GM12878 (cell line): ENCODE measurements around the gene WDR64. TPM values are rescaled to one million over a fixed set of nuclear protein-coding genes. Genes with fewer than 3 reads are reported as not detected.

Source experiments
- ATAC-seq: fragments of 200-7000 bp; cut with Tn5 transposase; 3 replicates; pipeline ENCODE4 v1.9.1; 2020; ENCODE audit warnings: mild to moderate bottlenecking, moderate library complexity
- BruUV-seq: library from RNA; stranded (reverse); fragments of 400-500 nt; replicated peaks from 2 replicates; lab custom pipeline; 2021; lab: Mats Ljungman, UMichigan
- CTCF ChIA-PET: fragments of 300-600 bp; sonication (Branson Sonifier 250); formaldehyde crosslinking; extraction: SDS; loops from one replicate; lab custom pipeline; 2021; ENCODE audit warnings: inconsistent platforms; lab: Yijun Ruan, JAX
- POLR2A ChIA-PET: fragments of 350-600 bp; formaldehyde crosslinking; extraction: SDS; loops from one replicate; lab custom pipeline; 2021; ENCODE audit warnings: inconsistent platforms; lab: Charles Lee
- RAD21 ChIA-PET: fragments of 300-600 bp; sonication (Branson Sonifier 250); formaldehyde crosslinking; loops from one replicate; lab custom pipeline; 2023; ENCODE audit warnings: antibody characterized with exemption; ENCODE audit not compliant: unreplicated experiment; lab: Charles Lee
- SMC1A ChIA-PET: fragments of 300-600 bp; sonication (Branson Sonifier 250); formaldehyde crosslinking; loops from one replicate; lab custom pipeline; 2023; ENCODE audit not compliant: unreplicated experiment, uncharacterized antibody; lab: Charles Lee
- DNase-seq: peaks from one replicate; pipeline ENCODE4 v3.0.0-alpha.2; 2011; ENCODE audit warnings: low read depth, low spot score
- FAIRE-seq: peaks from 3 replicates; lab custom pipeline; 2011; peaks lifted over from hg19 to GRCh38; lab: Jason Lieb, UNC
- H2AFZ ChIP-seq: 2 replicates; pipeline ENCODE4 v1.6.0; 2011; ENCODE audit warnings: low read depth, low read length, control low read depth; ENCODE audit not compliant: control insufficient read depth
- H3K27ac ChIP-seq: 2 replicates; pipeline ENCODE4 v1.5.1; 2011; ENCODE audit warnings: control low read depth; ENCODE audit not compliant: control insufficient read depth, insufficient read depth
- H3K27me3 ChIP-seq, 2 experiments: replicated peaks in 1 of 2; 2 replicates each; pipeline versions ENCODE4 v1.6.0 to v1.6.1; 2011; ENCODE audit warnings: low read length in 1 of 2; ENCODE audit not compliant: control insufficient read depth in 2 of 2, insufficient read depth in 2 of 2
- H3K36me3 ChIP-seq, 2 experiments: 2 replicates each; pipeline ENCODE4 v1.5.1; 2011; ENCODE audit warnings: low read length in 1 of 2; ENCODE audit not compliant: control insufficient read depth in 2 of 2, insufficient read depth in 2 of 2
- H3K4me1 ChIP-seq: 2 replicates; pipeline ENCODE4 v1.6.1; 2011; ENCODE audit warnings: mild to moderate bottlenecking, low read length, moderate library complexity, mixed read lengths; ENCODE audit not compliant: control insufficient read depth, insufficient read depth
- H3K4me2 ChIP-seq: 2 replicates; pipeline ENCODE4 v1.6.0; 2011; ENCODE audit warnings: control low read depth; ENCODE audit not compliant: control insufficient read depth, insufficient read depth
- H3K4me3 ChIP-seq: fragments of 200-600 bp; sonication (generic); 2 replicates; pipeline ENCODE4 v1.5.1; 2016
- H3K79me2 ChIP-seq: 2 replicates; pipeline ENCODE4 v1.6.0; 2011; ENCODE audit warnings: low read length; ENCODE audit not compliant: control insufficient read depth, insufficient read depth
- H3K9ac ChIP-seq: 2 replicates; pipeline ENCODE4 v1.8.0; 2011; ENCODE audit warnings: low read length, control low read depth, mixed read lengths; ENCODE audit not compliant: control insufficient read depth, insufficient read depth
- H3K9me3 ChIP-seq: replicated peaks from 3 replicates; pipeline ENCODE4 v1.5.1; 2011; ENCODE audit warnings: mild to moderate bottlenecking, low read length; ENCODE audit not compliant: control insufficient read depth, insufficient read depth
- H4K20me1 ChIP-seq: 2 replicates; pipeline ENCODE4 v1.6.0; 2011; ENCODE audit not compliant: control insufficient read depth, insufficient read depth
- CREM ChIP-seq: IDR thresholded peaks from 2 replicates; pipeline ENCODE4 v1.6.1; 2014; ENCODE audit warnings: antibody characterized with exemption, low read depth
- MTA2 ChIP-seq: fragments of 450-650 bp; IDR thresholded peaks from 2 replicates; pipeline ENCODE4 v1.6.1; 2016; ENCODE audit warnings: low read depth, mild to moderate bottlenecking, moderate library complexity
- NKRF ChIP-seq: fragments of 450-650 bp; conservative IDR thresholded peaks from 2 replicates; pipeline ENCODE4 v1.6.1; 2017; ENCODE audit warnings: mild to moderate bottlenecking, moderate library complexity
- PKNOX1 ChIP-seq: fragments of 450-650 bp; IDR thresholded peaks from 2 replicates; pipeline ENCODE4 v1.6.1; 2016; ENCODE audit warnings: mild to moderate bottlenecking
- WGBS: methylation state at CpG from one replicate; pipeline ENCODE4 v1.1.6; 2016; ENCODE audit warnings: low lambda C conversion rate; ENCODE audit not compliant: insufficient replicate concordance, insufficient coverage; ENCODE audit errors: missing lambda C conversion rate; 5-methylcytosine and 5-hydroxymethylcytosine counted together
- in situ Hi-C: fragments of 300-500 bp; cut with MboI; formaldehyde crosslinking; loops from 9 replicates; pipeline ENCODE4 v1.14.3; 2018; ENCODE audit warnings: mixed read lengths
- intact Hi-C: fragments of 100-400 bp; cut with micrococcal nuclease; formaldehyde crosslinking; loops from one replicate; pipeline ENCODE4 v1.14.2; 2022; ENCODE audit not compliant: unreplicated experiment
- polyA plus RNA-seq, 11 experiments: library from polyadenylated mRNA; depleted of rRNA in 4 of 11; unstranded in 6 of 11; stranded (reverse) in 5 of 11; fragments of >200 nt; fragmentation: Nextera tagmentation in 4 of 11; fragmentation: Illumina TruSeq in 1 of 11; extraction: Ambion mirVana in 4 of 11; extraction: Trizol in 1 of 11; gene quantifications; 1 replicate in 1 of 11; 2 replicates in 10 of 11; pipeline versions ENCODE4 v1.2.1 to v1.2.3, GENCODE V29; 2011 to 2016; ENCODE audit warnings: inconsistent platforms in 2 of 11, missing spikeins in 2 of 11, low read depth in 1 of 11
- total RNA-seq, 4 experiments: library from RNA; depleted of rRNA in 3 of 4; stranded (reverse); fragments of >200 nt in 3 of 4; fragmentation: Illumina TruSeq in 1 of 4; extraction: Trizol in 1 of 4; gene quantifications; 2 replicates each; pipeline versions ENCODE4 v1.2.1 to v1.2.3, GENCODE V29; 2013 to 2021

Gene WDR64
- total and polyA plus RNA-seq, 10 of the 15 experiments (the other 5 are each of a cell fraction or from before 2014, with no cell fraction given) = 0.01 TPM; not detected in 9

GRCh38 chr1:241749945-241750695 lies 98.0 kb downstream of the WDR64 start:
- Histone ChIP-seq H2AFZ (no peak overlapping the region), H3K4me2 (no peak overlapping the region)
- POLR2A ChIA-PET = no interaction called here

More at GRCh38 chr1:241749945-241750695, 98.0 kb downstream of the WDR64 start:
- Histone ChIP-seq H4K20me1 (no peaks in the 10 kb centered on the region), H3K27me3 (no peaks in the 10 kb centered on the region), H3K4me1 (no peaks in the 10 kb centered on the region), H3K27ac (no peak overlapping the region), H3K9me3 (no peaks in the 10 kb centered on the region), H3K36me3 (no peaks in the 10 kb centered on the region), H3K9ac (no peak overlapping the region), H3K4me3 (no peak overlapping the region), H3K79me2 (no peaks in the 10 kb centered on the region)
- intact Hi-C loops = no loop called here
- CTCF ChIA-PET = interaction anchor here (0.5 kb wide), 1 partner anchor 481 kb away, joined by 3 read pairs; no protein-coding TSS in a partner anchor
- in situ Hi-C loops = no loop called here
- no TSS peak for BruUV-seq
- DNase-seq = no peak
- ATAC-seq = no peak
- SMC1A ChIA-PET = no interaction called here
- TF ChIP-seq MTA2 (no peak), NKRF (no peak), PKNOX1 (no peak), CREM (no peak)
- FAIRE-seq = no peak
- RAD21 ChIA-PET = no interaction called here
- 34% methylated on average over 6 of the region's 6 CpGs for WGBS
